Measurements from ENCODE around the gene KCTD3. TPM values are rescaled to one million over a fixed set of nuclear protein-coding genes. Genes with fewer than 3 reads are reported as not detected.

The KCTD3 gene
- total RNA-seq, 4 donors from 2014 or later = 68.5 to 125 (median 100) TPM

DNA sequence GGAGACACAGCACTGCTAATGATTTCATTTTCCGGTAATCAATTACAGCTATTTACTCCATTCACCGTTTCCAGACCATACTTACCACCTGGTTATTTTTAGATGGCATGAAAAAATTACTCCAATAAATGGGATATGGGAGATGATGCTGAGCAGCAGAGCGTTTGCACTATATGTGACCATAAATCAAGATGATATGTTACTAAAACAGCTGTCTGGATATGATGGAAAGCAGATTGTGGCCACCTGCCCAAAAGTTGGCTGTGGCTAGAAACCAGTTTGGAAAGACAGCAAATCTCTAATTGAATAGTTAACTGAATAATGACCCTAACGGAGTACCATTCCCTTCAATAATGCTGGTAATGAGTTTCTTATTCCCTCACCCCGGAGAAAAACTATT, 22.5 kb upstream of the KCTD3 start:
- TF ChIP-seq CTCF (IDR thresholded peaks at IDR 0.05) (no peak), POLR2A (IDR thresholded peaks at IDR 0.05) (no peak)
- no peaks in the 10 kb centered on the region for H3K27me3 ChIP-seq
- H3K27ac ChIP-seq = no peak overlapping the region

GRCh38 chr1:215545096-215545495, 22.0 kb upstream of the KCTD3 start:
- no peak for TF ChIP-seq CTCF (IDR thresholded peaks at IDR 0.05)
- no peak for TF ChIP-seq POLR2A (IDR thresholded peaks at IDR 0.05)
- no peaks in the 10 kb centered on the region for H3K27me3 ChIP-seq
- no peak overlapping the region for H3K4me3 ChIP-seq
- no peaks in the 10 kb centered on the region for H3K36me3 ChIP-seq
- H3K4me1 ChIP-seq = peaks cover 0 to 7% (median 0%) of the 10 kb centered on the region in 4 donors
- DNase-seq = no peak
- H3K9me3 ChIP-seq = no peaks in the 10 kb centered on the region
- no peak overlapping the region for H3K27ac ChIP-seq

More for the DNA sequence above, 22.5 kb upstream of the KCTD3 start:
- no peaks in the 10 kb centered on the region for H3K36me3 ChIP-seq
- no peak for DNase-seq
- no peaks in the 10 kb centered on the region for H3K9me3 ChIP-seq
- H3K4me1 ChIP-seq = peaks cover 0 to 7% (median 0%) of the 10 kb centered on the region in 4 donors
- H3K4me3 ChIP-seq = no peak overlapping the region

GRCh38 chr1:215547011-215547410, 20.1 kb upstream of the KCTD3 start:
- Histone ChIP-seq H3K27me3 (no peaks in the 10 kb centered on the region), H3K27ac (no peak overlapping the region), H3K36me3 (no peaks in the 10 kb centered on the region), H3K9me3 (no peaks in the 10 kb centered on the region), H3K4me1 (peaks cover 0 to 7% (median 0%) of the 10 kb centered on the region in 4 donors), H3K4me3 (no peak overlapping the region)
- TF ChIP-seq CTCF (IDR thresholded peaks at IDR 0.05) (no peak), POLR2A (IDR thresholded peaks at IDR 0.05) (no peak)
- DNase-seq = no peak

GRCh38 chr1:215551806-215552205, 15.3 kb upstream of the KCTD3 start:
- Histone ChIP-seq H3K27me3 (no peaks in the 10 kb centered on the region), H3K9me3 (no peaks in the 10 kb centered on the region), H3K4me3 (no peak overlapping the region), H3K36me3 (no peaks in the 10 kb centered on the region), H3K4me1 (peaks cover 0 to 4% (median 0%) of the 10 kb centered on the region in 4 donors), H3K27ac (no peak overlapping the region)
- DNase-seq = no peak
- TF ChIP-seq POLR2A (IDR thresholded peaks at IDR 0.05) = no peak
- TF ChIP-seq CTCF (IDR thresholded peaks at IDR 0.05) = no peak

DNA sequence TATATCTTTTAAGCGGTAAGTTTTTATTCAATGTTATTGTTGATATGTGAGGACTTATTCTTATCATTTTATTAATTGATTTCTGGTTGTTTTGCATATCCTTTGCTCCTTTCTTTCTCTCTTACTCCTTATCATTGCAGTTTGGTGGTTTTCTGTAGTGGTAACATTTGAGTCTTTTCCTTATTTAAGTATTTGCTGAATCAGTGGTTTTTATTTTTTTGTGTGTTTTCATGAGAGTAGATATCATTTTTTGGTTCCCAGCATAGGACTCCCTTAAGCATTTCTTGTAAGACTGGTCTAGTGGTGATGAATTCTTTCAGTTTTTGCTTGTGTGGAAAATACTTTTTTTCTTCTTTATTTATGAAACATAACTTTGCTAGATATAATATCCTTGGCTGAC, 12.2 kb upstream of the KCTD3 start:
- DNase-seq = no peak
- H3K27me3 ChIP-seq = no peaks in the 10 kb centered on the region
- no peak overlapping the region for H3K4me3 ChIP-seq
- H3K4me1 ChIP-seq = peaks cover 0 to 12% (median 3%) of the 10 kb centered on the region in 4 donors
- no peak overlapping the region for H3K27ac ChIP-seq
- no peaks in the 10 kb centered on the region for H3K9me3 ChIP-seq
- TF ChIP-seq CTCF (IDR thresholded peaks at IDR 0.05) (no peak), POLR2A (IDR thresholded peaks at IDR 0.05) (no peak)
- H3K36me3 ChIP-seq = no peaks in the 10 kb centered on the region

- TF ChIP-seq POLR2A (IDR thresholded peaks at IDR 0.05) (no peak), CTCF (IDR thresholded peaks at IDR 0.05) (no peak)
- Histone ChIP-seq H3K4me1 (peaks cover 0 to 12% (median 3%) of the 10 kb centered on the region in 4 donors), H3K36me3 (no peaks in the 10 kb centered on the region), H3K27ac (no peak overlapping the region), H3K27me3 (no peaks in the 10 kb centered on the region), H3K9me3 (no peaks in the 10 kb centered on the region), H3K4me3 (no peak overlapping the region)
- no peak for DNase-seq
Observed at GRCh38 chr1:215555531-215555930, 11.6 kb upstream of the KCTD3 start.
